Gastroesophageal sphincter (tissue), 4 donors: ENCODE data around the gene RANBP3. TPM values are rescaled to one million over a fixed set of nuclear protein-coding genes. Genes with fewer than 3 reads are reported as not detected.
A peak's percentile ranks its signal among the peaks of the same experiment; 100 is the strongest.

ENCODE experiments used
- ATAC-seq: fragments of 150-250 bp; one replicate; pipeline ENCODE4 v1.9.1; 2016; ENCODE audit warnings: mild to moderate bottlenecking, moderate library complexity
- H3K27ac ChIP-seq, 4 donors: fragments of 200-600 bp; sonication (generic) in 3 of 4; 1 replicate in 3 of 4; 2 replicates in 1 of 4; pipeline ENCODE4 v1.5.1; 2016 to 2019
- H3K27me3 ChIP-seq: fragments of 200-600 bp; sonication (generic); one replicate; pipeline ENCODE4 v1.5.1; 2019
- H3K36me3 ChIP-seq, 2 donors: fragments of 200-600 bp; sonication (generic); one replicate each; pipeline ENCODE4 v1.5.1; 2019; ENCODE audit warnings: control low read depth in 1 of 2
- H3K4me1 ChIP-seq, 3 donors: fragments of 200-600 bp; sonication (generic); 1 replicate in 2 of 3; 2 replicates in 1 of 3; pipeline ENCODE4 v1.5.1; 2016 to 2019; ENCODE audit warnings: control low read depth in 2 of 3
- H3K4me3 ChIP-seq, 2 donors: fragments of 200-600 bp; sonication (generic); one replicate each; pipeline ENCODE4 v1.5.1; 2019; ENCODE audit warnings: mild to moderate bottlenecking in 1 of 2, moderate library complexity in 1 of 2
- H3K9me3 ChIP-seq, 3 donors: fragments of 200-600 bp; sonication (generic); one replicate each; pipeline ENCODE4 v1.5.1; 2017 to 2019; ENCODE audit warnings: control low read depth in 2 of 3
- CTCF ChIP-seq, 4 experiments: fragments of 200-600 bp in 2 of 4; fragments of 450-650 bp in 2 of 4; sonication (generic) in 1 of 4; IDR thresholded peaks; one replicate each; pipeline ENCODE4 v1.5.1; 2017 to 2019; ENCODE audit warnings: antibody characterized with exemption in 4 of 4, mild to moderate bottlenecking in 2 of 4, moderate library complexity in 2 of 4
- EP300 ChIP-seq: sonication (generic); formaldehyde crosslinking; IDR thresholded peaks from one replicate; pipeline ENCODE4 v1.6.1; 2017; ENCODE audit warnings: antibody characterized with exemption, mild to moderate bottlenecking
- POLR2A ChIP-seq, 2 donors: fragments of 450-650 bp; IDR thresholded peaks; one replicate each; pipeline ENCODE4 v1.6.1; 2017; ENCODE audit warnings: antibody characterized with exemption in 2 of 2, mild to moderate bottlenecking in 2 of 2, moderate library complexity in 1 of 2
- POLR2AphosphoS5 ChIP-seq: sonication (generic); formaldehyde crosslinking; IDR thresholded peaks from one replicate; pipeline ENCODE4 v1.6.1; 2017; ENCODE audit warnings: antibody characterized with exemption
- WGBS, 2 donors: methylation state at CpG; one replicate each; pipeline ENCODE4 v1.1.5; 2018; ENCODE audit warnings: low coverage in 1 of 2; 5-methylcytosine and 5-hydroxymethylcytosine counted together
- total RNA-seq, 4 donors: library from RNA; depleted of rRNA; stranded (reverse); fragments of >200 nt; gene quantifications; one replicate each; pipeline ENCODE4 v1.1.0, GENCODE V29; 2016

Gene RANBP3
- total RNA-seq, 4 donors from 2014 or later: 87.0 to 125 (median 104) TPM

- Histone ChIP-seq H3K27ac (peak overlapping the region; percentile 60 to 96 (median 92)), H3K36me3 (peaks cover 0 to 12% of the 10 kb centered on the region in 2 donors), H3K27me3 (no peaks in the 10 kb centered on the region), H3K4me1 (peaks cover 6 to 57% (median 32%) of the 10 kb centered on the region in 3 donors), H3K9me3 (no peaks in the 10 kb centered on the region), H3K4me3 (peak overlapping the region; percentile 31 to 99)
- 42 to 64% methylated on average over 2 to 21 of the region's 33 CpGs for WGBS, 2 donors
- no peak for TF ChIP-seq POLR2AphosphoS5
- TF ChIP-seq POLR2A (IDR thresholded peaks at IDR 0.05): no peak
- TF ChIP-seq CTCF (IDR thresholded peaks at IDR 0.05): no peak
- TF ChIP-seq EP300: no peak
- no peak for ATAC-seq
These were observed 939 bp upstream of the RANBP3 start for GRCh38 chr19:5978606-5979552.

DNA sequence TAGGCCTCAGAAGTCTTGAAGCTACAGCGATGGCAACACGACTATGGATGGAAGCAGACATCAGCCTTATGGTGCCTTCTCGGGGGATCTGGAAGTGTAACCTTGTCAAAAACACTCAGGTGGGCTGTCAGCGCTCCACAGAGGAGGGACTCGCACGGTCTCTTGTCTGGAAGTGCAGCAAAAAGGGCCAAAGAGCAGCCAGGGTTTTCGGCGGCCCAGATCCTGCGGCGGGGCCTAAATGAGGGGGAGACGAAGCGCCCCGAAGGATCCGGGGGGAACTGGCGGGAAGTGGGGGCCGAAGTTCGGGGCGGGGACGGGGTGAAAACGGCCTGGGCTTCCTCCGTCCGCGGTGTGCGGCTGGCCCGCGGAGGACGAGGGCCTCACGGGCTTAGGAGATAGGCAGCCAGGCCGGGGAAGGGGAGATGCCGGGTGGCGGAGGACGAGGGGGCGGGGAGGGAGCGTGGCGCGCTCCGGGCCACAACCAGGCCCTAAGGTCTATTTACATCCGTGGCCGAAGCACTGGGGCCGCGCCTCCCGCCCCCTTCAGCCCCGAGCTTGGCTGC lies 637 bp downstream of the RANBP3 start:
- no peak for TF ChIP-seq EP300
- no peak for TF ChIP-seq CTCF (IDR thresholded peaks at IDR 0.05)
- no peak for TF ChIP-seq POLR2AphosphoS5
- TF ChIP-seq POLR2A (IDR thresholded peaks at IDR 0.05): no peak
- H3K36me3 ChIP-seq: peaks cover 0 to 26% of the 10 kb centered on the region in 2 donors
- no peak for ATAC-seq
- H3K4me3 ChIP-seq: peak overlapping the region; percentile 84 to 99
- H3K9me3 ChIP-seq: no peaks in the 10 kb centered on the region
- WGBS, 2 donors: 7% methylated on average over 5 of the region's 43 CpGs; no CpG with 5 or more reads in 1 of the 2 donors
- peaks cover 6 to 72% (median 32%) of the 10 kb centered on the region in 3 donors for H3K4me1 ChIP-seq
- H3K27me3 ChIP-seq: no peaks in the 10 kb centered on the region
- peak overlapping the region; percentile 73 to 96 (median 92) for H3K27ac ChIP-seq

DNA sequence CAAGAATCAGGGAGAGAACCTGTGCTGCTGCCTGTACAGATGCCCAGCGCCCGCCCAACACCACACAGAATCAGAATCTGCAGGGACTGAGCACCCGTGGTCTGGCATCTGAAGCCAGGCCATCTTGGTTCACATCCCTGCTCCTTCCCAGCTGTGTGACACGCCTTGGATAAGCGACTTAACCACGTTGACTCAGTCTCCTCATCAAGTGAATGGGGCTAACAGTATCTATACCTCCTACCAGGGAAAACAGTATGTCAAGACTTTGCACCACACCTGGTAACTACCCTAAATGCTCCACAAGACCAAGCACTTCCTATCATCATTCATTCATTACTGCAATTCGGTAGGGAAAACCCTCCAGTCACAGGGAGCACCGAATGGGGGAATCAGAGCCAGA lies 1.2 kb downstream of the RANBP3 start:
- H3K4me3 ChIP-seq: peak overlapping the region; percentile 84 to 99
- no peaks in the 10 kb centered on the region for H3K27me3 ChIP-seq
- no peak for ATAC-seq
- peaks cover 6 to 78% (median 32%) of the 10 kb centered on the region in 3 donors for H3K4me1 ChIP-seq
- H3K9me3 ChIP-seq: no peaks in the 10 kb centered on the region
- H3K27ac ChIP-seq: peak overlapping the region in 1 of 4 donors; percentile 92
- peaks cover 0 to 26% of the 10 kb centered on the region in 2 donors for H3K36me3 ChIP-seq
- TF ChIP-seq EP300 (no peak), CTCF (IDR thresholded peaks at IDR 0.05) (no peak), POLR2AphosphoS5 (no peak), POLR2A (IDR thresholded peaks at IDR 0.05) (no peak)
- WGBS, 2 donors: 48% methylated on average over 8 of the region's 8 CpGs; no CpG with 5 or more reads in 1 of the 2 donors

GRCh38 chr19:5975388-5975728 lies 2.6 kb downstream of the RANBP3 start:
- H3K36me3 ChIP-seq: peaks cover 0 to 26% of the 10 kb centered on the region in 2 donors
- 84 to 86% methylated on average over 3 of the region's 3 CpGs for WGBS, 2 donors
- no peaks in the 10 kb centered on the region for H3K27me3 ChIP-seq
- no peaks in the 10 kb centered on the region for H3K9me3 ChIP-seq
- H3K4me3 ChIP-seq: no peak overlapping the region
- no peak for TF ChIP-seq POLR2A (IDR thresholded peaks at IDR 0.05)
- no peak for TF ChIP-seq EP300
- no peak for TF ChIP-seq CTCF (IDR thresholded peaks at IDR 0.05)
- no peak for TF ChIP-seq POLR2AphosphoS5
- H3K4me1 ChIP-seq: peaks cover 6 to 92% (median 32%) of the 10 kb centered on the region in 3 donors
- no peak for ATAC-seq
- H3K27ac ChIP-seq: no peak overlapping the region
